GM10266 (cell line): Measurements from ENCODE around the gene RPN2.

ENCODE experiments used
- DNase-seq: peaks from one replicate; pipeline ENCODE4 v3.0.0; 2012; ENCODE audit errors: extremely low spot score
- CTCF ChIP-seq: IDR thresholded peaks from 2 replicates; pipeline ENCODE4 v1.5.1; 2012; ENCODE audit warnings: mild to moderate bottlenecking, low read depth; ENCODE audit not compliant: control insufficient read depth, insufficient read depth; ENCODE audit errors: missing control alignments

Gene RPN2

DNA sequence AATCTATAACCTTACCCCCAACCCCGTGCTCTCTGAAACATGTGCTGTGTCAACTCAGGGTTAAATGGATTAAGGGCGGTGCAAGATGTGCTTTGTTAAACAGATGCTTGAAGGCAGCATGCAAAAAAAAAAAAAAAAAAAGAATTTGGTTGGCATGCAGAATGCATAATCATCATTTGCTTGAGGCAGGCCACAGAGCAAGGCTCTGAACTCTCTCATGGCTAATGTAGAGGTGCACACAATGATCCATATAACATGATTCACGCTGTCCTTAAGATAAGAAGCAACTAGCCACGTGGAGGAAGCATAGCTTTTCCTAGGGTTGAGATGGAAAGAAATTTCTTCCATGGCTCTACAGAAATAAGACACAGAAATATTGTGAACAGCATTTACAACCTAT is 27.6 kb upstream of the RPN2 start:
- no peak for TF ChIP-seq CTCF
- no peak for DNase-seq

GRCh38 chr20:37152284-37152683 is 26.8 kb upstream of the RPN2 start:
- TF ChIP-seq CTCF = no peak
- no peak for DNase-seq

DNA sequence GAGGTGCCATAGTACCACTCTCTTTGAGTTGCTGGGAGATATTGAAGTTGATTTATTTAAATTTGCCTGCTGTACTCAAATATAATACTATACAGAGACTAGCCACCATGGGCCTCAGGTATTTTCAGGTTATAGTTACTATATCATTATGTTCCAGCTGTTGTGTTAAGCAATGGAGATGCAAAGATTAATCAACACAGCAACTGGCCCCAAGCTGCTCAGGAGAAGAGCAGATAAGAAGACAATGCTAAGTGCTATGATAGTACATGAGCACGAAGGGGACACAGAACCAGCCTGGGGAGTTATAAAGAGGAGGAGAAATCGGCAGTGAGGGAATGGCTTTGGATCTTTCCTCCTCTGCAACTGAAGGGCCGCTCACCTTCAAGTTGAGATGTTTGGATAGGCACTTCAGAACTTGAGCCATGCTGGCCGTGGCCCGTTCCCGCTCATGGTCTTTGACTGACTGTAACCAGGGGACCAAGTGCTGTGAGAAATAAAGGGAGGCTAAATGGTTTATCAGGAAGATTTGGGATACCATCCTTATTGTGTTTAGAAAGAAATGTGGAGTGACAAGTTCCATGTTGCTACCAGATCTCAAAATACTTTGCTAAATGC is 24.3 kb upstream of the RPN2 start:
- TF ChIP-seq CTCF = no peak
- no peak for DNase-seq

GRCh38 chr20:37155987-37156386 is 23.1 kb upstream of the RPN2 start:
- DNase-seq = no peak
- no peak for TF ChIP-seq CTCF

GRCh38 chr20:37158248-37158647 is 20.9 kb upstream of the RPN2 start:
- TF ChIP-seq CTCF = no peak
- no peak for DNase-seq

GRCh38 chr20:37160683-37161082 is 18.4 kb upstream of the RPN2 start:
- no peak for TF ChIP-seq CTCF
- no peak for DNase-seq

DNA sequence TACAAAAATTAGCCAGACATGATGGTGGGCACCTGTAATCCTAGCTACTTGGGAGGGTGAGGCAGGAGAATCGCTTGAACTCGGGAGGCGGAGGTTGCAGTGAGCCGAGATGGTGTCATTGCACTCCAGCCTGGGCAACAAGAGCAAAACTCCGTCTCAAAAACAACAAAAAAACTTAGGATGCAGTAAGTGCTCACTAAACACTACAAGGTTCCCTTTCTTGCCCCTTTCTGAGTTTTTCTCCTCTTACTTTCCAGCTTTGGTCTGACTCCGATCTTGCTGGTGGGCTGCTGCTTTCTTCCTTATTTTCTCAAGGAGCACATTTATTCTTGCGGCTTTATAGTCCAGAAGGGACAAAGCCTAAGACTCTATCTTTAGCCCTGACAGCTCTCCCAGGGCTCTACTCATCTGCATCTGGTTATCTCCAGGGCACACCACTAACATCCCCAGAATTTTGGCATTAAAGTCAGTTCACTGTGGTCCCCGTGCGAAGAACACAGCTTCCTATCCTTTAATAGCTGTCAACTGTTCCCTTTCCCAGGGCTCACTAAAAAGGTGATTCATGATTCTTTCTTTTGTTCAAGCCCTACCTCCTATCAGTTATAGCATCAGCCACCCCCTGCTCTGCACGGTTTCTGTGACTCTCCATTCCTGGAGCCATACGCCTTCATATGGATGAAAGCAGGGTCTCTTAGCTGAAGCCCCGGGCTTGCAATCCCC is 17.1 kb upstream of the RPN2 start:
- no peak for TF ChIP-seq CTCF
- no peak for DNase-seq
